ENCODE results near the gene IQCK.

DNA sequence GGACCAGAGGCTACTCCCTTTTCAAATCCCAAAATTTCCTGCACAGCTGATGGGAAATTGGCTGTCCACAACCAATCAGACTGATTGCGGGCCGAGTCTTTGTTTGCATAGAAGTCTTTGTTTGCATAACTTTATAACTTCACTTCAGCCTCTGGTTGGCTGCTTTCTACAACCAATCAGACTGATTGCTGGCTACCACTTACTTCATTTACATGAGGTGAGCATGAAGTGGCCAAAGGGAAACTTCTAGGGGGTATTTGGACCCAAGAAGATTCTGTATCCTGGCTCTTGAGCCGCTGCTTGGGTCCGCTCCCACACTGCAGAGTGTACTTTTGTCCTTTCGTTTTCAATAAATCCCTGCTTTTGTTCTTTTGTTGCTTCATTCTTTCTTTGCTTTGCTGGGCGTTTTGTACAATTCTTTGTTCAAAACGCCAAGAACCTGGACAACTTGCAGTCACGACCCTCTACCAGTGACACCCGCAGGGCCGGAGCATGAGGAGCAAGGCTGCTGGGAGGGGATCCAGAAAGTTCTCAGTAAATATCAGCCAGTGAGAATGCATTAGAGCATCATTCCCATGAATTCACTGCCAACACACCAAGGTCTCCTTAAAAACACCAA, 67.5 kb downstream of the IQCK start:
- TF ChIP-seq, protein P1, sequence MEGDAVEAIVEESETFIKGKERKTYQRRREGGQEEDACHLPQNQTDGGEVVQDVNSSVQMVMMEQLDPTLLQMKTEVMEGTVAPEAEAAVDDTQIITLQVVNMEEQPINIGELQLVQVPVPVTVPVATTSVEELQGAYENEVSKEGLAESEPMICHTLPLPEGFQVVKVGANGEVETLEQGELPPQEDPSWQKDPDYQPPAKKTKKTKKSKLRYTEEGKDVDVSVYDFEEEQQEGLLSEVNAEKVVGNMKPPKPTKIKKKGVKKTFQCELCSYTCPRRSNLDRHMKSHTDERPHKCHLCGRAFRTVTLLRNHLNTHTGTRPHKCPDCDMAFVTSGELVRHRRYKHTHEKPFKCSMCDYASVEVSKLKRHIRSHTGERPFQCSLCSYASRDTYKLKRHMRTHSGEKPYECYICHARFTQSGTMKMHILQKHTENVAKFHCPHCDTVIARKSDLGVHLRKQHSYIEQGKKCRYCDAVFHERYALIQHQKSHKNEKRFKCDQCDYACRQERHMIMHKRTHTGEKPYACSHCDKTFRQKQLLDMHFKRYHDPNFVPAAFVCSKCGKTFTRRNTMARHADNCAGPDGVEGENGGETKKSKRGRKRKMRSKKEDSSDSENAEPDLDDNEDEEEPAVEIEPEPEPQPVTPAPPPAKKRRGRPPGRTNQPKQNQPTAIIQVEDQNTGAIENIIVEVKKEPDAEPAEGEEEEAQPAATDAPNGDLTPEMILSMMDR (IDR thresholded peaks at IDR 0.05; ENCODE audit: poor library complexity), result no peak
- no peak for TF ChIP-seq EZH2 (IDR thresholded peaks at IDR 0.05; ENCODE audit: borderline replicate concordance)

All from hepatocyte (in vitro differentiated cells).